ENCODE data around the gene COL12A1. TPM values are rescaled to one million over a fixed set of nuclear protein-coding genes. Genes with fewer than 3 reads are reported as not detected.

The COL12A1 gene
- total RNA-seq, 2 donors from 2014 or later = 0.13 to 0.64 TPM

DNA sequence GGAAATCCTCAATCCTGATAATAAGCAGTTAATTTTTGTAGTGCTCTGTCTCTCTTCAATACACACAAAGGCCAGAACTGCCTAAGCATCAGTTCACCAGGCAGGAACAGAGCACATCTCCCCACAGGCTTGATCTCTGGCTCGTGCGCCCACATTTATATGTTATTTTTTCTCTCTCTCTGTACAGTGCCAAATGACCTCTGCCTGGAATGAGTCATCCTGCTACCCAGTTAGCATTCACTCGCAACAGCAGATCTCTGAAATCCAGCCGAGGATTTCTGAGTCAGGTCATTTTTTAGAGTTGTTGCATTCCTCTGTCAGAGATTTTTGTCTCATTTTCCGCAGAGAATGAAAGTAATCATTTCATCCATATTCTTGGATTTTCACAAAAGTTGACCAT, 107.1 kb downstream of the COL12A1 start:
- no peaks in the 10 kb centered on the region for H3K9me3 Mint-ChIP-seq
- no peak overlapping the region for H3K27ac ChIP-seq (ENCODE audit: low read depth, low read length)
- no peak overlapping the region for H3K9ac ChIP-seq (ENCODE audit: extremely low read depth, low read length, poor library complexity, severe bottlenecking)
- H3K36me3 ChIP-seq (ENCODE audit: control insufficient read depth, insufficient read depth, low read length) = no peaks in the 10 kb centered on the region
- H3K27me3 ChIP-seq (ENCODE audit: control insufficient read depth, insufficient read depth, low read length, poor library complexity, severe bottlenecking) = no peaks in the 10 kb centered on the region
- H3K27ac Mint-ChIP-seq = no peak overlapping the region
- no peak for DNase-seq
- no peak overlapping the region for H3K4me3 ChIP-seq (ENCODE audit: low read length)
- H3K4me3 Mint-ChIP-seq = no peak overlapping the region
- H3K4me1 ChIP-seq (ENCODE audit: control insufficient read depth, insufficient read depth, low read length) = no peaks in the 10 kb centered on the region
- H3K27me3 Mint-ChIP-seq (ENCODE audit: insufficient read depth) = no peaks in the 10 kb centered on the region
- H3K36me3 Mint-ChIP-seq (ENCODE audit: low read depth) = no peaks in the 10 kb centered on the region
- H3K9me3 ChIP-seq (ENCODE audit: control insufficient read depth, low read length) = no peaks in the 10 kb centered on the region
- H3K4me1 Mint-ChIP-seq = no peaks in the 10 kb centered on the region
- WGBS, 2 experiments (ENCODE audit: insufficient coverage in 1 of 2, insufficient read length in 1 of 2) = 91 to 92% methylated on average over 3 to 5 of the region's 5 CpGs
- TF ChIP-seq, protein P1, sequence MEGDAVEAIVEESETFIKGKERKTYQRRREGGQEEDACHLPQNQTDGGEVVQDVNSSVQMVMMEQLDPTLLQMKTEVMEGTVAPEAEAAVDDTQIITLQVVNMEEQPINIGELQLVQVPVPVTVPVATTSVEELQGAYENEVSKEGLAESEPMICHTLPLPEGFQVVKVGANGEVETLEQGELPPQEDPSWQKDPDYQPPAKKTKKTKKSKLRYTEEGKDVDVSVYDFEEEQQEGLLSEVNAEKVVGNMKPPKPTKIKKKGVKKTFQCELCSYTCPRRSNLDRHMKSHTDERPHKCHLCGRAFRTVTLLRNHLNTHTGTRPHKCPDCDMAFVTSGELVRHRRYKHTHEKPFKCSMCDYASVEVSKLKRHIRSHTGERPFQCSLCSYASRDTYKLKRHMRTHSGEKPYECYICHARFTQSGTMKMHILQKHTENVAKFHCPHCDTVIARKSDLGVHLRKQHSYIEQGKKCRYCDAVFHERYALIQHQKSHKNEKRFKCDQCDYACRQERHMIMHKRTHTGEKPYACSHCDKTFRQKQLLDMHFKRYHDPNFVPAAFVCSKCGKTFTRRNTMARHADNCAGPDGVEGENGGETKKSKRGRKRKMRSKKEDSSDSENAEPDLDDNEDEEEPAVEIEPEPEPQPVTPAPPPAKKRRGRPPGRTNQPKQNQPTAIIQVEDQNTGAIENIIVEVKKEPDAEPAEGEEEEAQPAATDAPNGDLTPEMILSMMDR (conservative IDR thresholded peaks at IDR 0.05) = no peak

DNA sequence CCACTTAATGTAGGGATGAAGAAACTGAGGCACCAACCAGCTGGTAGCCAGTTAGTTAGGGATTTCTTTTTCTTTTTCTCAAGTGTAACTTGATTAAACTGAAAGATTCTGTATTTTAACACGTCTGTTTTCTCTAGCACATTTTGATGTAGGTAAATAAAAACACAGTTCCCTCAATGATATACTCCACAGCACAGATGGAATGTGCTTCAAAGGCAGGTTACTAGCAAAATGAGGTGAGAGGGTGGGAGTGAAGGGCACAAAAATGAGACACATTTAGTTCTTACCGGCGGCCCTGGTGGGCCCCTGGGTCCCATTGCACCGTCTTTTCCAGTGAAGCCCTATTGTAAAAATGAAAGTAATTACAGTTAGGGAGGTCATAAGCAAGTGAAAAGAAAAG, 108.9 kb downstream of the COL12A1 start:
- TF ChIP-seq, protein P1 (conservative IDR thresholded peaks at IDR 0.05) = no peak
- no peaks in the 10 kb centered on the region for H3K36me3 Mint-ChIP-seq (ENCODE audit: low read depth)
- no peaks in the 10 kb centered on the region for H3K9me3 Mint-ChIP-seq
- WGBS, 2 experiments (ENCODE audit: insufficient coverage in 1 of 2, insufficient read length in 1 of 2) = 85% methylated on average over 4 of the region's 4 CpGs; no CpG with 5 or more reads in 1 of the 2 experiments
- Histone ChIP-seq H3K4me3 (ENCODE audit: low read length) (no peak overlapping the region), H3K27me3 (ENCODE audit: control insufficient read depth, insufficient read depth, low read length, poor library complexity, severe bottlenecking) (no peaks in the 10 kb centered on the region), H3K9me3 (ENCODE audit: control insufficient read depth, low read length) (no peaks in the 10 kb centered on the region), H3K9ac (ENCODE audit: extremely low read depth, low read length, poor library complexity, severe bottlenecking) (no peak overlapping the region), H3K27ac (ENCODE audit: low read depth, low read length) (no peak overlapping the region), H3K36me3 (ENCODE audit: control insufficient read depth, insufficient read depth, low read length) (no peaks in the 10 kb centered on the region), H3K4me1 (ENCODE audit: control insufficient read depth, insufficient read depth, low read length) (no peaks in the 10 kb centered on the region)
- no peak for DNase-seq
- H3K4me3 Mint-ChIP-seq = no peak overlapping the region
- H3K27me3 Mint-ChIP-seq (ENCODE audit: insufficient read depth) = no peaks in the 10 kb centered on the region
- H3K4me1 Mint-ChIP-seq = no peaks in the 10 kb centered on the region
- H3K27ac Mint-ChIP-seq = no peak overlapping the region

DNA sequence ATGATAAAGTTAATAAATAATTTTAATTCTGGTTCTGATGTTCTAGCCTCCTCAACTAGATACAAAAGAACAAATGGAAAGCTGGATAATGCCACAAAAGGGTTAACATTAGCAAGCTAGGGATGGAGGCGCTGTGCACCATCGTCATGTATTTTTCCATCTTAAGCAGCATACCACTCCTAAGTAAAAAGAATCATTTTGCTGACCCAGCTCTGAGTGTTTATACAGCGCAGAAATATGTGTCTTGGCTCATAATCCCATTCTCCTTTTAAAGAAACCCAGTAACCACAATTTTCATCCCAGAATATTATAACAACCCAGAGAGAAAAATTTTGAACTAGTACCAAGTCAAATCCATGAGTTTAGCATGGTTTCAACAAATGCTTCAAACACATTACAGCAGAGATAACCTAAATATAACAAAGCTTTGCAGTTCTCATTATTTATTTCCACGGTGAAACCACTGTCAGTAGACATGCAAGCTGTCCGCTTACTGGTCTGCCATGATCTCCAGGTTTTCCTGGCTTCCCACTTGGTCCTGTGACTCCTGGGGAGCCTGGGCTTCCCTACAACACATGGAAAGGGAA, 111.1 kb downstream of the COL12A1 start:
- H3K9me3 ChIP-seq (ENCODE audit: control insufficient read depth, low read length) = no peaks in the 10 kb centered on the region
- H3K36me3 ChIP-seq (ENCODE audit: control insufficient read depth, insufficient read depth, low read length) = no peaks in the 10 kb centered on the region
- Mint-ChIP-seq H3K27ac (no peak overlapping the region), H3K27me3 (ENCODE audit: insufficient read depth) (no peaks in the 10 kb centered on the region), H3K36me3 (ENCODE audit: low read depth) (no peaks in the 10 kb centered on the region), H3K4me3 (no peak overlapping the region), H3K9me3 (no peaks in the 10 kb centered on the region), H3K4me1 (no peaks in the 10 kb centered on the region)
- TF ChIP-seq, protein P1 (conservative IDR thresholded peaks at IDR 0.05) = no peak
- no peak overlapping the region for H3K4me3 ChIP-seq (ENCODE audit: low read length)
- H3K27ac ChIP-seq (ENCODE audit: low read depth, low read length) = no peak overlapping the region
- H3K4me1 ChIP-seq (ENCODE audit: control insufficient read depth, insufficient read depth, low read length) = peaks cover 4% of the 10 kb centered on the region
- DNase-seq = no peak
- no peak overlapping the region for H3K9ac ChIP-seq (ENCODE audit: extremely low read depth, low read length, poor library complexity, severe bottlenecking)
- WGBS, 2 experiments (ENCODE audit: insufficient coverage in 1 of 2, insufficient read length in 1 of 2) = 89 to 95% methylated on average over 4 to 5 of the region's 5 CpGs
- no peaks in the 10 kb centered on the region for H3K27me3 ChIP-seq (ENCODE audit: control insufficient read depth, insufficient read depth, low read length, poor library complexity, severe bottlenecking)
